GM06990 (cell line): ENCODE measurements around the gene MEF2C.

Source experiments
- DNase-seq: peaks from one replicate; pipeline ENCODE4 v3.0.0-alpha.2; 2011; ENCODE audit not compliant: insufficient read length; ENCODE audit errors: extremely low read depth
- H3K27me3 ChIP-seq: replicated peaks from 2 replicates; pipeline ENCODE4 v1.6.0; 2011; ENCODE audit warnings: low read length; ENCODE audit not compliant: control insufficient read depth, insufficient read depth
- H3K36me3 ChIP-seq: 2 replicates; pipeline ENCODE4 v1.5.1; 2011; ENCODE audit warnings: low read length; ENCODE audit not compliant: control insufficient read depth, insufficient read depth
- H3K4me3 ChIP-seq: replicated peaks from 2 replicates; pipeline ENCODE4 v1.5.1; 2011; ENCODE audit warnings: low read depth, mild to moderate bottlenecking, control low read depth, low read length
- TF ChIP-seq, protein P1 (sequence below): IDR thresholded peaks from 2 replicates; pipeline ENCODE4 v1.5.1; 2011; ENCODE audit warnings: low read length, control low read depth, mild to moderate bottlenecking, inconsistent platforms; ENCODE audit not compliant: insufficient read depth, poor library complexity, severe bottlenecking

The MEF2C gene

DNA sequence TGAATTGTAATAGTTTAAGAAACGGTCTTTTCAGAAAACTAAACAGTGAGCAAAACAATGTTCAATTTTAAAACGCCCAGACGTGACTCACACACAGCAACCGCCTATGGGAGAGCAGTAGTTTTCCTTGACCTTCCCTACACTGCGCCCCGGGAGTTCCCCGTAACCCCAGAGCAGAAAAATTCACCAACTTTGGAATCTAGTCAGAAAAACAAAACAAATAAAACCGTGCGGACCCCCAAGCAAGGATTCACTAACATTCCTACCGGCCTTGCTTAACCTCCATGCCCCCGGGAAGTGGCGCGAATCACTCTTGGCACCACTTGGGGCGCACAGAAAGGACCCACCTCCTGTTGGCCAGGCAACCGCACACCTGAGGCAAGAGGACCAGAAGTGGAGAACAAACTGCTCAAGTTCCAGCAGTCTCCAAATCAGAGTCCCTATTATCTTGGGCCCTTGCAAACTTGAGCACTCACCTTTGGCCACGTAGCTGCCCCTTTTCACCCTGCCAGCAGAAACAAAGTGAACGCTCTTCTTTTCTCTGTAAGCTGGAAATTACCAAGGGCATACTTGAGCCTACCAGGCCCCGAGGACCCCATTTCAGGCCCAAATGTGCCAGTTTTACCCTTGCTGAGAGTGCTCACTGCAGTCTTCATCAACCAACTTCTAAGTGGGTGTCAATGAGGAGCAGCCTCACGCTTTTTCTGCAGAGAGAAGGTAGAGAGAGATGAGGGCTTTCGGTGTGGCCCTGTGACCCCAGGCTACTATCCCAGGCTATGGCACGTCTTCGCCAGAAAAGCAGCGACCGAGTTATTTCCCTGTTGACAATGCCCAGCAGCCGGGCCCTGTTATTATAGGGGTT is 189.7 kb downstream of the MEF2C start:
- DNase-seq: no peak
- H3K4me3 ChIP-seq: no peak overlapping the region
- H3K36me3 ChIP-seq: no peaks in the 10 kb centered on the region
- TF ChIP-seq, protein P1, sequence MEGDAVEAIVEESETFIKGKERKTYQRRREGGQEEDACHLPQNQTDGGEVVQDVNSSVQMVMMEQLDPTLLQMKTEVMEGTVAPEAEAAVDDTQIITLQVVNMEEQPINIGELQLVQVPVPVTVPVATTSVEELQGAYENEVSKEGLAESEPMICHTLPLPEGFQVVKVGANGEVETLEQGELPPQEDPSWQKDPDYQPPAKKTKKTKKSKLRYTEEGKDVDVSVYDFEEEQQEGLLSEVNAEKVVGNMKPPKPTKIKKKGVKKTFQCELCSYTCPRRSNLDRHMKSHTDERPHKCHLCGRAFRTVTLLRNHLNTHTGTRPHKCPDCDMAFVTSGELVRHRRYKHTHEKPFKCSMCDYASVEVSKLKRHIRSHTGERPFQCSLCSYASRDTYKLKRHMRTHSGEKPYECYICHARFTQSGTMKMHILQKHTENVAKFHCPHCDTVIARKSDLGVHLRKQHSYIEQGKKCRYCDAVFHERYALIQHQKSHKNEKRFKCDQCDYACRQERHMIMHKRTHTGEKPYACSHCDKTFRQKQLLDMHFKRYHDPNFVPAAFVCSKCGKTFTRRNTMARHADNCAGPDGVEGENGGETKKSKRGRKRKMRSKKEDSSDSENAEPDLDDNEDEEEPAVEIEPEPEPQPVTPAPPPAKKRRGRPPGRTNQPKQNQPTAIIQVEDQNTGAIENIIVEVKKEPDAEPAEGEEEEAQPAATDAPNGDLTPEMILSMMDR: peak; percentile 25
- peaks cover 4% of the 10 kb centered on the region for H3K27me3 ChIP-seq

DNA sequence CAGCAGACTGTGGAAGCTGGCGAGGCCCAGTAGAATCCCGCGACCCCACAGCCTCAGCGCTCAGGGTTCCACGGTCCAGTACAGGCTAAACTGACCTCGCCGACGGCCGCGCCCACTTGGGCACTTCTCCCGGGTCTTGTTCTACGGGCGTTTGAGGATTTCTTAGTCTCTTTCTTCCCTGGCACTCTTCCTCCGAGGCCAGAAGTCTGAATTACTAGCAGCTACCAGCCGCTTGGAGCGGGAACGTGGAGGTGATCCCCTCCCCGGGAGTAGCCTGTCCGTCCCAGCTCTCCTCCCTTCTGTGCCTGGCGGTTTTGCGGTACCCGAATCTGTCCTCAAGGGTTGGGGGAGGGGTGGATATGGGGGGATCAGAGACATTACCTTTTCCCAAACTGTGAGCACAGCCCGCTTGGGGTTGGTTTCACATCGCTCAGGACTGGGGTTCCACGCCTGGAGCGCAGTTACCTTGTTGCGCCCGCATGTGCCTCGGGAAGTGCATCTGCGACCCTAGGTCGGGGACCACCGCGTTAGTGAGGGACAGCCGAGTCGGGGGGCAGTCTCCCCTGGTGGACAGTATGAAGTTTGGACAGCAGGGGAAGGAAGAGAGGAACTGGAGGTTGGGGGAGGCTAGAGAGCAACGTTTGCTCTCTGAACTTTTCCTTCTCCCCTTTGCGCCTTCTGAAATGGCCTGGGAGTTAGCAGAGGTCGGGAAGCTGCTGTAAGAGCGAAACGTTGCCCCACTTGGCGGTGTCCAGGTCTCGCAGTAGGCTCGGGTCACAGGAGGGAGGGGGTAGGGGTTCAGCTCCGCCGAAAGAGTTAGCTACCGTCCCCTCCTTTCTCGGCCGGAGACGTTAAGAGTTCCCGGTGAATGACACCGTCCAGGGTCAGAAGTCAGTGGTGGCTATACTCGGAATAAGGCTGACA is 190.8 kb downstream of the MEF2C start:
- no peak for DNase-seq
- H3K27me3 ChIP-seq: peaks cover 4% of the 10 kb centered on the region
- H3K4me3 ChIP-seq: 0 out of 2 replicates have a peak overlapping the region, but pooled peaks have one; percentile 4
- H3K36me3 ChIP-seq: no peaks in the 10 kb centered on the region
- TF ChIP-seq, protein P1: no peak

DNA sequence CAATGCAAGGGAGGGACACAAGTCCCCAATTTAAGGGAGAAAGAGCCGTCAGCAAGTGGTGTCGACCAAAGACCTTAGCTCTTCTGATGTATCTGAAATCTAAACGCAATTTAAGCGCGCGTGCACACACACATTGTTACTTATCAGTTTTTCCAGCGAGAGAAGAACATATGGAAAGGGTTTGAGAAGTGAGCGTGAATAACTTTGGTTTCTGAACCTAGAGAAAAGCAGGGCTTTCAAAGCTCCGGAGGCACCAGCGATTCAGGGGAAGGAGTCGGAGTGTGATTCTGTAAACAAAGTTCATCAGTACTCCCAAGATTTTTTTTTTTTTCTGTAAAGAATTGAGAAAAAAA is 191.8 kb downstream of the MEF2C start:
- TF ChIP-seq, protein P1: no peak
- DNase-seq: no peak
- Histone ChIP-seq H3K27me3 (peaks cover 4% of the 10 kb centered on the region), H3K4me3 (peak overlapping the region; percentile 34), H3K36me3 (no peaks in the 10 kb centered on the region)

DNA sequence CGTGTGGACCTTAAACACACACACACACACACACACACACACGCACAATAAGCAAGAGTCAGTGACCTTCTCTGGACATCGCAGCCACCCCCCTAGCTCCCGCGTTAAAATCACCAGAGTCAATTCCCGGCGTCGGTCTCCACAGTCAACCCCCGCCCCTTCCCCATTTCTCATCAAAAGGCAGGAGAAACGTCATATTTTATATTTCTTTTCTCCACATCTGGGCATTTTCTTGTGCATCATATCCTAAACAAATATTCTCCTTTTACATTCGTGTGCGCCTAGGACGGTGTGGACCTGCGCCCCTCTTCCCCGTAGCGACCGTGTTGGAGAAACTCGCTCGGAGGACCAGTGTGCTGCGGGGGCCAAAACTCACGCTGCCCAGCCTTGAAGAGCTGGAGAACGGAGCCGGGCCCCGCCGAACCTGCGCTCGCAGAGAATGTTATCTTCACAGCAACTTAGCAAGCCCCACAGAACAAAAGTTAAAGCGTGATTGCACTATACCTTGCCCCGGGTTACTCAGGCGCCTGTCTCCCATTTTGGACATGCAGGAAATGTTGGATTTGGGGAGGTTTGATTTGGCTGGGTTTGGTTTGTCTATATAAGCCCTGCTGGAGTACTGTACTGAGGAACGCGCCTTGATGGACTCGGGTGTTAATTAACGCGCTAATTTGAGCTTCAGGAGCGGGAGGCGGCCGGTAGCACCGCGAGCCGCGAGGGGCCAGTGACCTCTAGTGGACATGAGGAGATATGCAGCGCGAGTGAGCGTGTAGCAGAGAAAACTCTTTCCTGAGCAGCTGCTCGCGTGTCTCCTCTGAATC is 192.4 kb downstream of the MEF2C start:
- no peaks in the 10 kb centered on the region for H3K36me3 ChIP-seq
- TF ChIP-seq, protein P1: peak; percentile 96
- peak; percentile 66 for DNase-seq
- peak overlapping the region; percentile 38 for H3K4me3 ChIP-seq
- peaks cover 4% of the 10 kb centered on the region for H3K27me3 ChIP-seq

DNA sequence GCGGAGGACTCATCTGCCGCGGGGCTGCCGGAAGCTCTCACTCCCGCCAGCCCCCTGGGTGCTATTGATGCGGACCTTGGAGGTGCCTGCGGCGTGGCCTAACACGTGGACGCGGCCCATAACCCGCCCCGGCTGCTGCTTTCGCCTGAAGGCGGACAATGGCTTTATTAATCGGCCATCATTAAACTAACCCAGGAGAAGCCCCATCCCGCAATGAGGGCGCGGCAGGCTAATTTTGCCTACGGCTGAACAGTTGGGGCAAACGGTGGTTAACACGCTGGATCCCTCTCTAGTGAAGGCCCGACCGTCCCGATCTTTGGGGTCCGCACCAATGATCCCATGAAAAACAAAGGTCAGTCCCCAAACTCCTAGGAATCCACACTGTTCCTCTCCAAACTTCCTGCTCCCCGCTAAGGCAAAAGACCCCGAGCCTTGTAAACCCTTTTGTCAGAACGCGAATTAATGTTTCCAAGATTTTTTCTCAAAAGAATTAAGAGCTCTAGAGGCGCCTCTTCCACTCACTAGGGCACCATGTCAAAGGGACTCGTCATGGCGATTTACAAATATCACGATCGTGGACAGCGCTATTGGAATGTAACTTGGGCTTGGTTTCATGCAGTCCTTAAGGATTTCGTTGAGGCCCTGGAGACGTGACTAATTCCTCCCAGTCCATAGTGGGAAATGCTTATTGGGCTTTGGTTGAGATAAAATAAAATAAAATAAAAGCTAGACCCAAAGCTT is 193.1 kb downstream of the MEF2C start:
- peaks cover 4% of the 10 kb centered on the region for H3K27me3 ChIP-seq

More for the DNA sequence above, 193.1 kb downstream of the MEF2C start:
- H3K4me3 ChIP-seq: no peak overlapping the region
- DNase-seq: no peak
- TF ChIP-seq, protein P1: no peak
- no peaks in the 10 kb centered on the region for H3K36me3 ChIP-seq
